ENCODE measurements around the gene AMN.

Gene AMN

GRCh38 chr14:102931580-102932285, 9.3 kb downstream of the AMN start:
- TF ChIP-seq FOXP2 (optimal IDR thresholded peaks at IDR 0.05; ENCODE audit: borderline replicate concordance, extremely low read depth, extremely low read length, insufficient read depth) (no peak), REST (IDR thresholded peaks at IDR 0.05; ENCODE audit: insufficient read depth in 1 of 2, low read depth in 2 of 2, low read length in 2 of 2) (no peak), SIN3A (IDR thresholded peaks at IDR 0.05; ENCODE audit: borderline replicate concordance, insufficient read depth, low read length) (no peak), TAF1 (IDR thresholded peaks at IDR 0.05; ENCODE audit: borderline replicate concordance, insufficient read depth, low read length) (no peak), POLR2AphosphoS5 (IDR thresholded peaks at IDR 0.05; ENCODE audit: low read depth, low read length) (no peak)

GRCh38 chr14:102932484-102933248, 10.2 kb downstream of the AMN start:
- no peak for TF ChIP-seq FOXP2 (optimal IDR thresholded peaks at IDR 0.05; ENCODE audit: borderline replicate concordance, extremely low read depth, extremely low read length, insufficient read depth)
- TF ChIP-seq SIN3A (IDR thresholded peaks at IDR 0.05; ENCODE audit: borderline replicate concordance, insufficient read depth, low read length): no peak
- TF ChIP-seq TAF1 (IDR thresholded peaks at IDR 0.05; ENCODE audit: borderline replicate concordance, insufficient read depth, low read length): no peak
- TF ChIP-seq POLR2AphosphoS5 (IDR thresholded peaks at IDR 0.05; ENCODE audit: low read depth, low read length): no peak
- TF ChIP-seq REST (IDR thresholded peaks at IDR 0.05; ENCODE audit: insufficient read depth in 1 of 2, low read depth in 2 of 2, low read length in 2 of 2): no peak

GRCh38 chr14:102933618-102934231, 11.3 kb downstream of the AMN start:
- TF ChIP-seq SIN3A (IDR thresholded peaks at IDR 0.05; ENCODE audit: borderline replicate concordance, insufficient read depth, low read length) (no peak), TAF1 (IDR thresholded peaks at IDR 0.05; ENCODE audit: borderline replicate concordance, insufficient read depth, low read length) (no peak), FOXP2 (optimal IDR thresholded peaks at IDR 0.05; ENCODE audit: borderline replicate concordance, extremely low read depth, extremely low read length, insufficient read depth) (no peak), REST (IDR thresholded peaks at IDR 0.05; ENCODE audit: insufficient read depth in 1 of 2, low read depth in 2 of 2, low read length in 2 of 2) (no peak), POLR2AphosphoS5 (IDR thresholded peaks at IDR 0.05; ENCODE audit: low read depth, low read length) (no peak)

- TF ChIP-seq TAF1 (IDR thresholded peaks at IDR 0.05; ENCODE audit: borderline replicate concordance, insufficient read depth, low read length) (no peak), SIN3A (IDR thresholded peaks at IDR 0.05; ENCODE audit: borderline replicate concordance, insufficient read depth, low read length) (no peak), FOXP2 (optimal IDR thresholded peaks at IDR 0.05; ENCODE audit: borderline replicate concordance, extremely low read depth, extremely low read length, insufficient read depth) (no peak), REST (IDR thresholded peaks at IDR 0.05; ENCODE audit: insufficient read depth in 1 of 2, low read depth in 2 of 2, low read length in 2 of 2) (no peak)
Measured at GRCh38 chr14:102935756-102936155, 13.3 kb downstream of the AMN start.

Data from PFSK-1 (cell line).